ENCODE results near the gene CDCA4. TPM values are rescaled to one million over a fixed set of nuclear protein-coding genes. Genes with fewer than 3 reads are reported as not detected.

The CDCA4 gene
- total RNA-seq (10 to 100 TPM in 1 of 2 donors, 1 to 10 TPM in 1; 9.6 to 16.6 TPM), polyA plus RNA-seq (ENCODE audit: insufficient read length in 2 of 2) (1 to 10 TPM; 7.1 to 9.1 TPM)
- long read RNA-seq, donor 1, transcript CDCA4-201 (2 exons, 2,513 nt): major isoform, 6 of 6 reads
- long read RNA-seq, donor 1, partial matches to known transcripts: 0 of 6 reads
- long read RNA-seq, donor 1, other reads (novel, unspliced or antisense): 0 of 6 reads
- long read RNA-seq, donor 2, transcript CDCA4-201 (2 exons, 2,513 nt): major isoform, 5 of 5 reads
- long read RNA-seq, donor 2, partial matches to known transcripts: 0 of 5 reads
- long read RNA-seq, donor 2, other reads (novel, unspliced or antisense): 0 of 5 reads
- long read RNA-seq, donor 3, transcript CDCA4-201 (2 exons, 2,513 nt): major isoform, 8 of 8 reads
- long read RNA-seq, donor 3, partial matches to known transcripts: 0 of 8 reads
- long read RNA-seq, donor 3, other reads (novel, unspliced or antisense): 0 of 8 reads
- long read RNA-seq, donor 4, transcript CDCA4-201 (2 exons, 2,513 nt): major isoform, 29 of 29 reads
- long read RNA-seq, donor 4, partial matches to known transcripts: 0 of 29 reads
- long read RNA-seq, donor 4, other reads (novel, unspliced or antisense): 0 of 29 reads

DNA sequence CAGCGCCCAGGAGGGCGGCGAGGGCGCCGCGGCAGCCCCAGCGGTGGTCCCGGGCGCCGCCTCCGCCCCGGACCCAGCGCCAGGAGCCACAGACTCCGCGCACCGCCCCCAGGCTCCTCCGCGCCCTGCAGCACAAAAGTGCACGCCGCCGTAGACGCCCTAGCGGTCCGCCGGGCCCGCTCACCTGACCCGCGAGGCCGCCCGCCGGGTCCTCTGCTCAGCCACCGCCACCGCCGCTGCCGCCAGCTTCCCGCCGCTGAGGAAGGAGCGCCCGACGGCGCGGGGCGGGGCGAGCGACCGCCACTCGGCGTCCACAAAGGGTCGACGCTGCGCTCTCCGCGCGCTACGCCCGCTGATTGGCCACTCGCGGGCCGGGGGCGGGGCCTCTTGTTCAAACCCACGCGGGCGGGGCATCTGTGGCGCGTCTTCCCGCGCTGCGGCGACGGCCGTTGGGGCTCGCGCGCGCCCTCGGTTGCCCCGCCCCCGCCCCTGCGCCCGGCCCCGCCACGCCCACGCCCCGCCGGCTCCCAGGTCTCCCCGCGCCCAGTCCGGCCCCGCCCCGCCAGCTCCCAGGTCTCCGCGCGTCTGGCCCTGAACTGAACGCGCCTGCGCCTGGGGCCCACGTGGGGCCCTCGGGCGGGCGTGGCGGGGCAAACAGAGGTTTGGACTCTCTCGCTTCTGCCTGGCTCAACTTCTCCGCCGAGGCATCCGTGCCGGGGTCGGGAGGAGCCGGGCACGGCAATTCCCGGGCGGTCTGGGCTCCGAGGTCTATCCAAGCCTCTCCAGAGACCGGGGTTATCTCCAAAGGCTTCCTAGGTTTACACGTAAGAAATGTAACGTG, at the start of gene CDCA4:
Gene CDCA4 (minus strand): TSS at position 269 of the 841 bp plus-strand sequence. CDS start 9,154 bp downstream, outside the sequence.
- H3K4me1 ChIP-seq (ENCODE audit: control insufficient read depth, insufficient read depth, low read length): peaks cover 26% of the 10 kb centered on the region
- DNase-seq (ENCODE audit: low read depth in 4 of 6, low spot score in 6 of 6): peak; percentile 87 to 99 (median 94)
- H3K4me3 ChIP-seq (ENCODE audit: low read depth, low read length): peak within 1 kb of the TSS; percentile 70
- no peaks in the 10 kb centered on the region for H3K9me3 ChIP-seq (ENCODE audit: control insufficient read depth, insufficient read depth, low read length)
- no peaks in the 10 kb centered on the region for H3K27me3 ChIP-seq (ENCODE audit: control insufficient read depth, insufficient read depth, low read length)
- peak within 1 kb of the TSS; percentile 57 for H3K27ac ChIP-seq (ENCODE audit: low read depth, low read length)
- WGBS (ENCODE audit: insufficient coverage): 0% methylated on average over 115 of the region's 115 CpGs
- no peaks in the 10 kb centered on the region for H3K36me3 ChIP-seq (ENCODE audit: control insufficient read depth, insufficient read depth, low read length)

DNA sequence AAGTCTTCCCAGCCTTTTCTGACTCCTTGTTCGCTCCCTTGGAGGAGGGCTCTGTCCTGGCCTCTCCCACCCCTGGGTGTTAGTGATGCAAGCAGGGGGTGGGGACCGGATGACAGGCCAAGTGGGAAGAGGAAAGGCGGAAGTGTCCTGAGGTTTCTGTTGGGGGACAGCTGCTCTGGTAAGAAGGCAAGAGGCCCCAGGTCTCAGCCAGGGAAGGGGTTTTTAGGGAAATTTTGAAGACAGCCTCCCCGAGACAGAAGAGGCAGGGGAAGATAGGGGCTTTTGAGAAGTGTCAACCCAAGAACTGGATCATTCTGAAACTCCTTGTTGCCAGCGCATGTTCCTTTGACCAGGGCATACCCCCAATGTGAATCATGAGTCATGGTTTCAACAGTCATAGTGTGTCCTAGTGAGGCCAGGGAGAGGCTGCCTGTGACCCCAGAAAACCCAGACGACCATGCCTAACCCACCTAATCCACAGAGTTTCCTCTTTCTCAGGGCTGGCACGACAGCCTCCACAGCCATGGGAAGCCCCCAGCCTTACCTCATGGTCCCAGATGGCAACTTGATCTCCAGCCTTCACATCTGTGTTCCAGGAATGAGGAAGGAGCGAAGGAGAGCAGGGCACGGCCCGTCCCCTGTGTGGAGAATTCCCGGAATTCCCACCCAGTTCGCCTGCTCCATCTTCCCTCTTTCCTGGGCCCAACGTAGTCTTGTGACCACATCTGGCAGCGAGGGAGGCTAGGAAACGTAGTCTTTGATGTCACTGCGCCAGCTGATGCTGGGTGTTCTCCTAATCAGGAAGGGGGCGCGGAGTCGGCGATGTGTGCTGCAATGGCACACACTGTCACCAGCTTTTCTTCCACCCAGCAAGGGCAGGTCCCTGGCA, 49.2 kb upstream of the CDCA4 start:
- Histone ChIP-seq H3K27ac (ENCODE audit: low read depth, low read length) (no peak overlapping the region), H3K27me3 (ENCODE audit: control insufficient read depth, insufficient read depth, low read length) (no peaks in the 10 kb centered on the region), H3K9me3 (ENCODE audit: control insufficient read depth, insufficient read depth, low read length) (no peaks in the 10 kb centered on the region), H3K36me3 (ENCODE audit: control insufficient read depth, insufficient read depth, low read length) (no peaks in the 10 kb centered on the region), H3K4me1 (ENCODE audit: control insufficient read depth, insufficient read depth, low read length) (peaks cover 13% of the 10 kb centered on the region), H3K4me3 (ENCODE audit: low read depth, low read length) (no peak overlapping the region)
- WGBS (ENCODE audit: insufficient coverage): 77% methylated on average over 20 of the region's 20 CpGs
- DNase-seq (ENCODE audit: low read depth in 4 of 6, low spot score in 6 of 6): no peak

DNA sequence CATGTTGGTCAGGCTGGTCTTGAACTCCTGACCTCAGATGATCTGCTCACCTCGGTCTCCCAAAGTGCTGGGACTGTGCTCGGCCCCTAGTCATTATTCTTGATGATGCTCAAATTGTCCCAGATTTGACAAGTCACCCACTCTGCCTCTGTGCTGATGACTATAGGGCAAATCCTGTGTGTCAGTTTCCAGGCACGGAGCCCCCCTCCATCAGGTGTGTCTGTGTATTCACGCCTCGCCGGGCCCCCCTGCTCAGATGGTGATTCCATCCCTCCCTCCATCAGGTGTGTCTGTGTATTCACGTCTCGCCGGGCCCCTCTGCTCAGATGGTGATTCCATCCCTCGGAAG, 48.6 kb upstream of the CDCA4 start:
- 88% methylated on average over 7 of the region's 10 CpGs for WGBS (ENCODE audit: insufficient coverage)
- Histone ChIP-seq H3K4me1 (ENCODE audit: control insufficient read depth, insufficient read depth, low read length) (peaks cover 9% of the 10 kb centered on the region), H3K27ac (ENCODE audit: low read depth, low read length) (no peak overlapping the region), H3K36me3 (ENCODE audit: control insufficient read depth, insufficient read depth, low read length) (no peaks in the 10 kb centered on the region), H3K27me3 (ENCODE audit: control insufficient read depth, insufficient read depth, low read length) (no peaks in the 10 kb centered on the region), H3K4me3 (ENCODE audit: low read depth, low read length) (no peak overlapping the region), H3K9me3 (ENCODE audit: control insufficient read depth, insufficient read depth, low read length) (no peaks in the 10 kb centered on the region)
- no peak for DNase-seq (ENCODE audit: low read depth in 4 of 6, low spot score in 6 of 6)

DNA sequence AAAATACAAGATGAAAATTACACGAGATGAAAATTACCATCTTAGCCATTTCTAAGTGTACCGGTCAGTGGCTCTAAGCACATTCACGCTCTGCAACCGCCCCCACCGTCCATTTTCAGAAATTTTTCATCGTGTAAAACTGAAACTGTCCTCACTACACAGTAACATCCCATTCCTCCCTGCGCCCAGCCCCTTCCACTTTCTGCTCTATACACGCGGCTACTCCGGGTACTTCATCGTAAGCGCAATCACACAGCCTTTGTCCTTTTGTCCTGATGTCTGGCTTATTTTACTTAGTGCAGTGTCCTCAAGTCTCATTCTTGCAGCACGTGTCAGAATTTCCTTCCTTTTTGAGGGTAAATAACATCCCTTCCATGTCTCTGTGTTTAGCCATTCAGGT, 47.9 kb upstream of the CDCA4 start:
- DNase-seq (ENCODE audit: low read depth in 4 of 6, low spot score in 6 of 6): no peak
- 95% methylated on average over 8 of the region's 13 CpGs for WGBS (ENCODE audit: insufficient coverage)
- Histone ChIP-seq H3K9me3 (ENCODE audit: control insufficient read depth, insufficient read depth, low read length) (no peaks in the 10 kb centered on the region), H3K4me3 (ENCODE audit: low read depth, low read length) (no peak overlapping the region), H3K27me3 (ENCODE audit: control insufficient read depth, insufficient read depth, low read length) (no peaks in the 10 kb centered on the region), H3K36me3 (ENCODE audit: control insufficient read depth, insufficient read depth, low read length) (no peaks in the 10 kb centered on the region), H3K4me1 (ENCODE audit: control insufficient read depth, insufficient read depth, low read length) (peaks cover 7% of the 10 kb centered on the region), H3K27ac (ENCODE audit: low read depth, low read length) (no peak overlapping the region)

DNA sequence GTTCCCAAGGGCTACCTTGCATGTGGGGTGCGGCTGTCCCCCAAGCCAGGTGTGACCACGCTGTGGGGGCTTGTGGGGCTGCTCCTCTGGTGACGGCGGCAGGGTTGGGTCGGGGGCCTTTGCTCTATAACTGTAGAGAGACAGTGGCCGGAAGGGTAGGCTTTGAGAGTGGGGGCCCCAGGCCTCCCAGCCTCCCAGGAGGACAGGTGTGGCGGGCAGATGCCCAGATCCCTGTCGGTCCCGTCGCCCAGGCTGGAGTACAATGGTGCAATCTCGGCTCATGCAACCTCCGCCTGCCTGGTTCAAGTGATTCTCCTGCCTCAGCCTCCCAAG, 47.1 kb upstream of the CDCA4 start:
- 96% methylated on average over 7 of the region's 12 CpGs for WGBS (ENCODE audit: insufficient coverage)
- Histone ChIP-seq H3K36me3 (ENCODE audit: control insufficient read depth, insufficient read depth, low read length) (no peaks in the 10 kb centered on the region), H3K9me3 (ENCODE audit: control insufficient read depth, insufficient read depth, low read length) (no peaks in the 10 kb centered on the region)

DNA sequence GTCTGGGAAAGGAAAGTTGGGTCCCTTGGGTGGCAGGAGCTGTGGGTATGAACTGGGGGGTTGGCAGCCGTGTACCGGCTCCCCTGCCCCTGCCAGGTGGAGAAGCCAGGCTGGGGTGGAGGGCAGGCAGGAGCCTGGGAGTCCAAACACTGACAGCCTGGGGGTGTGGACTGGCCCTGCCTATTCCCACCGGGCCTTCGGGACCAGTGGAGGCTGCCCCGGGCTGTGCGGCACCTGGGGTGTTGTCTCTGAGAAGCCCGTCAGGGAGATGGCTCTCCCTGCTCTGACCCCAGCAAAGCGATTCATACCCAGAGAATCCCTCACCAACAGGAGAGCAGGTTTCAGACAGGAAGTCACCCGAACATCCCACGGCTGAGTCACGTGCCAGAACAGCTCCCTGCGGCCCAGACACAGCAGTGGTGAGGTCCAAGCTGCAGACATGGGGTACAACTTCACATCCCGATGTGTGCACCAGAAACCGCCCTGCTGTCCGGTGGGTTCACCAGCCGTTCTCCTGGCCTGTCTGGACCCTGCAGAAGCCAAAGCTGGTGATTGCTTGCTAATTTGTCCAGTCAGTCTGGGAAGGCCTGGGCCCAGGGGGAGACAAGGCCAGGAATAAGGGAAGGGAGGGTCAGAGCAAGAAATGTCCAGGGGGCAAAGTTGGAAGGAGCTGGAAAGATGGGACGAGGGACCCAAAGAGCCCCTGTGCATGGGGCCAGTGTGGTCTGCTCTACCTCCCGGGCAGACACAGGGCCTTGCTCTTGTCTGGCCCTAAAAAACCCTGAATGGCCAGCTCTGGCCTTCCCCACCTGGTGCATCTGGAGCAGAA, 46.5 kb upstream of the CDCA4 start:
- Histone ChIP-seq H3K27ac (ENCODE audit: low read depth, low read length) (no peak overlapping the region), H3K9me3 (ENCODE audit: control insufficient read depth, insufficient read depth, low read length) (no peaks in the 10 kb centered on the region), H3K27me3 (ENCODE audit: control insufficient read depth, insufficient read depth, low read length) (no peaks in the 10 kb centered on the region), H3K4me3 (ENCODE audit: low read depth, low read length) (no peak overlapping the region), H3K4me1 (ENCODE audit: control insufficient read depth, insufficient read depth, low read length) (peaks cover 7% of the 10 kb centered on the region), H3K36me3 (ENCODE audit: control insufficient read depth, insufficient read depth, low read length) (no peaks in the 10 kb centered on the region)
- WGBS (ENCODE audit: insufficient coverage): 82% methylated on average over 18 of the region's 18 CpGs
- no peak for DNase-seq (ENCODE audit: low read depth in 4 of 6, low spot score in 6 of 6)

More for the DNA sequence above, 47.1 kb upstream of the CDCA4 start:
- no peak for DNase-seq (ENCODE audit: low read depth in 4 of 6, low spot score in 6 of 6)
- Histone ChIP-seq H3K27ac (ENCODE audit: low read depth, low read length) (no peak overlapping the region), H3K4me3 (ENCODE audit: low read depth, low read length) (no peak overlapping the region), H3K4me1 (ENCODE audit: control insufficient read depth, insufficient read depth, low read length) (peaks cover 7% of the 10 kb centered on the region), H3K27me3 (ENCODE audit: control insufficient read depth, insufficient read depth, low read length) (no peaks in the 10 kb centered on the region)

DNA sequence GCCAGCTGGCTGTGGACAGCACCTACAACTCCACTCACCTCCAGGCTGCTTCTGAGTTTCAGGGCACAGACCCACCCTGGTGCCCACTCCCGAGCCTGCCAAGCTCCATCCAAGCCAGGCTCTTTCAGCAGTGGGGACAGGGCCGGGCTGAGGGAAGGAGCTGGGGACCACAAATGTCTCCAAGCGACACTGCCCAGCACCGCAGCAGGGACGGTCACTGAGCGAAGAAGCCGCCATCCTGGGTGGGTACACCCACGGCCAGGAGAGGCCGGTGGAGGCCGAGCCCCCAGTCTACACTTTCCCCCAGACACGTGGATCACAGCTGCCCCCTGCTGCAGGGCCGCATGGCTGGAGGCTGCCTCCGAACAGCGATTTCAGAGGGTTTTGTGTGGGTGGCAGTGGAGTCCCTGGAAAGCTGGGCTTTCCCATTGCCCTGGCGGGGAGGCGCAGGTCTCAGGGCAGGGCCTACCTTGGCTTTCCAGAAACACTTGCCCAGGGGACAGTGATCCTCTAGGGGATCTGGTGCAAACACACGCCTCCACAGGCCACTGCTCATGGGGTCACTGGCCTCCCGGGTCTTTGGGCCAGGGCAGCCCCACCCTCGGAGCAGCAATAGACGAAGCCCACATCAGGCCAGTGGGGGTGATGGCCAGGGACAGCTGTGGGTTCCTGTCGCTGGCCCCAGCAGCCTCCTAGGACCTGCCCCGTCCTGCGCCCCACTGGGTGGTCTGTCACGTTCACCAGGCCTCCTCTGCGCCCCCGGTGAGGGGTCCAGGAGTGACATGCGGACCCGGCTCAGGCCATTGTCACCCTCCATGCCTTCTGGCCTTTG, 45.6 kb upstream of the CDCA4 start:
- WGBS (ENCODE audit: insufficient coverage): 86% methylated on average over 24 of the region's 28 CpGs
- H3K9me3 ChIP-seq (ENCODE audit: control insufficient read depth, insufficient read depth, low read length): no peaks in the 10 kb centered on the region
- no peak overlapping the region for H3K4me3 ChIP-seq (ENCODE audit: low read depth, low read length)
- H3K27me3 ChIP-seq (ENCODE audit: control insufficient read depth, insufficient read depth, low read length): no peaks in the 10 kb centered on the region
- no peak overlapping the region for H3K27ac ChIP-seq (ENCODE audit: low read depth, low read length)
- peaks cover 12% of the 10 kb centered on the region for H3K4me1 ChIP-seq (ENCODE audit: control insufficient read depth, insufficient read depth, low read length)
- DNase-seq (ENCODE audit: low read depth in 4 of 6, low spot score in 6 of 6): no peak
- H3K36me3 ChIP-seq (ENCODE audit: control insufficient read depth, insufficient read depth, low read length): no peaks in the 10 kb centered on the region

Measured in spinal cord (tissue), 10 donors.